ENCODE measurements around the gene TADA2A.

Gene TADA2A

DNA sequence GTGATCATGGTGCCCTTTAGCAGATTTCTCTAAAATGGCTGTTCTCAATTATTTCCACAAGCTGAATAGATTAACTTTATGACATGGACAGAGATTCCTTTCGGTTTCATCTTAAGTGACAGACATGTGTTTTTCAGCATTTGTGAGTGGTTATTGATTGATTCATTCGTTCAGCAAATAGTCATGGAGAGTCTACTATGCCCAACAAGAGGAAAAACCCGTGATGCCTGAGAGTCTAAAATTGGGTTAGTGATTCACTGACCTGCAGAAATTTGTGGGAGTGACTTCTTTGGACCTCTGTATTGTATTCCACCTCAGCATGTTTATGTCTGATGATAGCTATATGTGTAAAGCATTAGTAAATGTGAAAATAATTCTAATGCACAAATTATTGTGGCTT is 55.0 kb downstream of the TADA2A start:
- H3K9ac ChIP-seq (ENCODE audit: low read length) = no peak overlapping the region
- H3K79me2 ChIP-seq (ENCODE audit: low read length) = no peaks in the 10 kb centered on the region
- peaks cover 14% of the 10 kb centered on the region for H3K36me3 ChIP-seq (replicated peaks; ENCODE audit: low read depth, low read length)
- no peak overlapping the region for H2AFZ ChIP-seq (ENCODE audit: low read depth, low read length)
- no peaks in the 10 kb centered on the region for H4K20me1 ChIP-seq (ENCODE audit: insufficient read depth, low read length)
- H3K27ac ChIP-seq (ENCODE audit: low read length) = no peak overlapping the region
- H3K4me1 ChIP-seq (ENCODE audit: low read length) = no peaks in the 10 kb centered on the region
- H3K9me3 ChIP-seq (ENCODE audit: insufficient read depth, low read length) = no peaks in the 10 kb centered on the region
- H3K4me3 ChIP-seq (ENCODE audit: low read length) = no peak overlapping the region
- no peak for TF ChIP-seq EZH2phosphoT487 (IDR thresholded peaks at IDR 0.05; ENCODE audit: low read depth)
- TF ChIP-seq, protein P1, sequence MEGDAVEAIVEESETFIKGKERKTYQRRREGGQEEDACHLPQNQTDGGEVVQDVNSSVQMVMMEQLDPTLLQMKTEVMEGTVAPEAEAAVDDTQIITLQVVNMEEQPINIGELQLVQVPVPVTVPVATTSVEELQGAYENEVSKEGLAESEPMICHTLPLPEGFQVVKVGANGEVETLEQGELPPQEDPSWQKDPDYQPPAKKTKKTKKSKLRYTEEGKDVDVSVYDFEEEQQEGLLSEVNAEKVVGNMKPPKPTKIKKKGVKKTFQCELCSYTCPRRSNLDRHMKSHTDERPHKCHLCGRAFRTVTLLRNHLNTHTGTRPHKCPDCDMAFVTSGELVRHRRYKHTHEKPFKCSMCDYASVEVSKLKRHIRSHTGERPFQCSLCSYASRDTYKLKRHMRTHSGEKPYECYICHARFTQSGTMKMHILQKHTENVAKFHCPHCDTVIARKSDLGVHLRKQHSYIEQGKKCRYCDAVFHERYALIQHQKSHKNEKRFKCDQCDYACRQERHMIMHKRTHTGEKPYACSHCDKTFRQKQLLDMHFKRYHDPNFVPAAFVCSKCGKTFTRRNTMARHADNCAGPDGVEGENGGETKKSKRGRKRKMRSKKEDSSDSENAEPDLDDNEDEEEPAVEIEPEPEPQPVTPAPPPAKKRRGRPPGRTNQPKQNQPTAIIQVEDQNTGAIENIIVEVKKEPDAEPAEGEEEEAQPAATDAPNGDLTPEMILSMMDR (IDR thresholded peaks at IDR 0.05; ENCODE audit: low read depth, low read length) = no peak
- no peaks in the 10 kb centered on the region for H3K27me3 ChIP-seq (ENCODE audit: low read depth, low read length)
- H3K4me2 ChIP-seq (ENCODE audit: low read length) = no peak overlapping the region

DNA sequence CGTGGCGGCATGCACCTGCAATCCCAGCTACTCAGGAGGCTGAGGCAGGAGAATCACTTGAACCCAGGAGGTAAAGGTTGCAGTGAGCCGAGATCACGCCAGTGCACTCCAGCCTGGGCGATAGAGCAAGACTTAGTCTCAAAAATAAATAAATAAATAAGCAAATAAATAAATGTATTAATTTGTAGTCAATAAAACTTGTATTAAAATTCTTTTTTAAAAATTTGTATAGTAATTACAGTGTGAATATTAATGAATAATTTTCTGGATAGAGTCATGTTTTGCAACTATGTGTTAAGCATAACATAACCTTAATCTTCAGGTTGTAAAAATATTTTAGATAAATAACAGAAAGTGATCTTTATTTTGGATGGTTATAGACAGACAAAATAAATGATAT is 55.8 kb downstream of the TADA2A start:
- no peaks in the 10 kb centered on the region for H3K4me1 ChIP-seq (ENCODE audit: low read length)
- H3K79me2 ChIP-seq (ENCODE audit: low read length) = no peaks in the 10 kb centered on the region
- H3K27me3 ChIP-seq (ENCODE audit: low read depth, low read length) = no peaks in the 10 kb centered on the region
- H3K9ac ChIP-seq (ENCODE audit: low read length) = no peak overlapping the region
- no peaks in the 10 kb centered on the region for H3K9me3 ChIP-seq (ENCODE audit: insufficient read depth, low read length)
- TF ChIP-seq, protein P1 (IDR thresholded peaks at IDR 0.05; ENCODE audit: low read depth, low read length) = no peak
- TF ChIP-seq EZH2phosphoT487 (IDR thresholded peaks at IDR 0.05; ENCODE audit: low read depth) = no peak
- peaks cover 18% of the 10 kb centered on the region for H3K36me3 ChIP-seq (replicated peaks; ENCODE audit: low read depth, low read length)
- H3K4me3 ChIP-seq (ENCODE audit: low read length) = no peak overlapping the region
- H3K4me2 ChIP-seq (ENCODE audit: low read length) = no peak overlapping the region
- H2AFZ ChIP-seq (ENCODE audit: low read depth, low read length) = no peak overlapping the region
- no peak overlapping the region for H3K27ac ChIP-seq (ENCODE audit: low read length)
- H4K20me1 ChIP-seq (ENCODE audit: insufficient read depth, low read length) = no peaks in the 10 kb centered on the region

DNA sequence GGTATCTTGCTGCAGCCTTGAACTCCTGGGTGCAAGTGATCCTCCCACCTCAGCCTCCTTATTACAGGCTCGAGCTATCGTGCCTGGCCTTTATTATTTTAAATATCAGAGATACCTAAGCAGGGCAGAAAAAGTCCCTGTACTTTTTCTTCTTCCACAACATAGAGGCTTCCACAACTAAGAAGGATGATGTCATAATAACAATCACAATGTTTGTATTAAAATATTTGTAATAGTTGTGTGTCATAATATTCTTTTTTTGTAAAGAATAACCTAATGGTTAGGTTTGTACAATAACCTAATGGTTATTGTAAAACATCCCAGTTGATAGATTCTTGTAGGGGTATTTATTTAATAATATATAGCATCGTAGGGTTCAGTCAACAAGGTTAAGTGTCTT is 56.4 kb downstream of the TADA2A start:
- Histone ChIP-seq H3K27me3 (ENCODE audit: low read depth, low read length) (no peaks in the 10 kb centered on the region), H3K4me1 (ENCODE audit: low read length) (no peaks in the 10 kb centered on the region), H4K20me1 (ENCODE audit: insufficient read depth, low read length) (no peaks in the 10 kb centered on the region), H3K79me2 (ENCODE audit: low read length) (no peaks in the 10 kb centered on the region), H3K36me3 (replicated peaks; ENCODE audit: low read depth, low read length) (peaks cover 19% of the 10 kb centered on the region), H3K27ac (ENCODE audit: low read length) (no peak overlapping the region), H3K9ac (ENCODE audit: low read length) (no peak overlapping the region), H3K4me3 (ENCODE audit: low read length) (no peak overlapping the region), H3K4me2 (ENCODE audit: low read length) (no peak overlapping the region), H3K9me3 (ENCODE audit: insufficient read depth, low read length) (no peaks in the 10 kb centered on the region), H2AFZ (ENCODE audit: low read depth, low read length) (no peak overlapping the region)
- TF ChIP-seq, protein P1 (IDR thresholded peaks at IDR 0.05; ENCODE audit: low read depth, low read length) = no peak
- no peak for TF ChIP-seq EZH2phosphoT487 (IDR thresholded peaks at IDR 0.05; ENCODE audit: low read depth)

DNA sequence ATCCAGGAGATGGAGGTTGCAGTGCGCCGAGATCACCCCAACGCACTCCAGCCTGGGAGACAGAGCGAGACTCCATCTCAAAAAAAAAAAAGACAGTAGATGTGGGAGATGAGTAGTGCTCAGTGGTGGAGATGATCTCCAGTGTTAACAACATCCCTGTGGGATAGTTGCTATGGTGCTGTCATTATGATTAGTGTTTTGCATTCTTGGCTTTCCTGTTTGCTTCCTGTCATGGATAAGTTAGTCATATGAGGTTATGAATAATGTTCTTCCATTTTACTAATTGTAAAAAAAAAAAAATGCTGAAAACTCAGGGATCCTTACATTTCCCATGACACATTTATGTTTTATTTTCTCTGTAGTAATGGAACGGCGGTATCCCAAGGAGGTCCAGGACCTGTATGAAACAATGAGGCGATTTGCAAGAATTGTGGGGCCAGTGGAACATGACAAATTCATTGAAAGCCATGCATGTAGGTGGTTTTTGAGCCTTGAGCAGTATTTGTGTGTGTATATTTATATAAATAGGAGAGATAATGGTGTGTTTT is 58.5 kb downstream of the TADA2A start:
- Histone ChIP-seq H3K4me3 (ENCODE audit: low read length) (no peak overlapping the region), H3K79me2 (ENCODE audit: low read length) (no peaks in the 10 kb centered on the region), H2AFZ (ENCODE audit: low read depth, low read length) (no peak overlapping the region), H3K27ac (ENCODE audit: low read length) (no peak overlapping the region), H3K27me3 (ENCODE audit: low read depth, low read length) (no peaks in the 10 kb centered on the region), H3K9ac (ENCODE audit: low read length) (no peak overlapping the region), H3K4me2 (ENCODE audit: low read length) (no peak overlapping the region), H3K4me1 (ENCODE audit: low read length) (no peaks in the 10 kb centered on the region), H4K20me1 (ENCODE audit: insufficient read depth, low read length) (no peaks in the 10 kb centered on the region), H3K9me3 (ENCODE audit: insufficient read depth, low read length) (no peaks in the 10 kb centered on the region), H3K36me3 (replicated peaks; ENCODE audit: low read depth, low read length) (peaks cover 24% of the 10 kb centered on the region)
- no peak for TF ChIP-seq EZH2phosphoT487 (IDR thresholded peaks at IDR 0.05; ENCODE audit: low read depth)
- TF ChIP-seq, protein P1 (IDR thresholded peaks at IDR 0.05; ENCODE audit: low read depth, low read length) = no peak
